ENCODE data around the gene ZBED3.
A peak's percentile ranks its signal among the peaks of the same experiment; 100 is the strongest.
"Not testable (repeated sequence)": the region's sequence is repeated elsewhere in the genome, so short reads cannot be mapped to it uniquely, and the experiment has no call there.

Gene ZBED3

GRCh38 chr5:77104813-77105212 is 17.7 kb upstream of the ZBED3 start:
- no peak overlapping the region for H3K9ac ChIP-seq (ENCODE audit: low read depth, low read length)
- H3K27ac ChIP-seq (ENCODE audit: low read depth, low read length): no peak overlapping the region
- no peaks in the 10 kb centered on the region for H3K9me3 ChIP-seq (ENCODE audit: control insufficient read depth, insufficient read depth, low read length)
- H3K4me1 ChIP-seq (ENCODE audit: control insufficient read depth, insufficient read depth, low read length): no peaks in the 10 kb centered on the region
- no peaks in the 10 kb centered on the region for H3K27me3 ChIP-seq (ENCODE audit: control insufficient read depth, insufficient read depth, low read length)
- no peak overlapping the region for H3K4me3 ChIP-seq (ENCODE audit: low read depth, low read length)
- peaks cover 10% of the 10 kb centered on the region; the same call in 1 of the 2 replicates for H3K36me3 ChIP-seq (ENCODE audit: control insufficient read depth, insufficient read depth, low read length)

- Histone ChIP-seq H3K9me3 (ENCODE audit: control insufficient read depth, insufficient read depth, low read length) (no peaks in the 10 kb centered on the region), H3K4me3 (ENCODE audit: low read depth, low read length) (no peak overlapping the region), H3K27me3 (ENCODE audit: control insufficient read depth, insufficient read depth, low read length) (no peaks in the 10 kb centered on the region), H3K36me3 (ENCODE audit: control insufficient read depth, insufficient read depth, low read length) (peaks cover 10% of the 10 kb centered on the region; the same call in 1 of the 2 replicates), H3K27ac (ENCODE audit: low read depth, low read length) (no peak overlapping the region), H3K4me1 (ENCODE audit: control insufficient read depth, insufficient read depth, low read length) (no peaks in the 10 kb centered on the region), H3K9ac (ENCODE audit: low read depth, low read length) (no peak overlapping the region)
These were observed 16.4 kb upstream of the ZBED3 start for GRCh38 chr5:77103457-77103856.

- Histone ChIP-seq H3K27ac (ENCODE audit: low read depth, low read length) (no peak overlapping the region), H3K4me1 (ENCODE audit: control insufficient read depth, insufficient read depth, low read length) (no peaks in the 10 kb centered on the region), H3K27me3 (ENCODE audit: control insufficient read depth, insufficient read depth, low read length) (no peaks in the 10 kb centered on the region), H3K9me3 (ENCODE audit: control insufficient read depth, insufficient read depth, low read length) (no peaks in the 10 kb centered on the region), H3K9ac (ENCODE audit: low read depth, low read length) (no peak overlapping the region), H3K36me3 (ENCODE audit: control insufficient read depth, insufficient read depth, low read length) (peaks cover 10% of the 10 kb centered on the region; the same call in 1 of the 2 replicates), H3K4me3 (ENCODE audit: low read depth, low read length) (no peak overlapping the region)
These were observed 15.5 kb upstream of the ZBED3 start for GRCh38 chr5:77102549-77102948.

- Histone ChIP-seq H3K9me3 (ENCODE audit: control insufficient read depth, insufficient read depth, low read length) (no peaks in the 10 kb centered on the region), H3K9ac (ENCODE audit: low read depth, low read length) (no peak overlapping the region), H3K27ac (ENCODE audit: low read depth, low read length) (no peak overlapping the region), H3K36me3 (ENCODE audit: control insufficient read depth, insufficient read depth, low read length) (peaks cover 10% of the 10 kb centered on the region; the same call in 1 of the 2 replicates), H3K4me1 (ENCODE audit: control insufficient read depth, insufficient read depth, low read length) (no peaks in the 10 kb centered on the region), H3K27me3 (ENCODE audit: control insufficient read depth, insufficient read depth, low read length) (no peaks in the 10 kb centered on the region), H3K4me3 (ENCODE audit: low read depth, low read length) (no peak overlapping the region)
These were observed 14.2 kb upstream of the ZBED3 start for GRCh38 chr5:77101298-77101697.

- Histone ChIP-seq H3K36me3 (ENCODE audit: control insufficient read depth, insufficient read depth, low read length) (peaks cover 3% of the 10 kb centered on the region), H3K27me3 (ENCODE audit: control insufficient read depth, insufficient read depth, low read length) (no peaks in the 10 kb centered on the region), H3K27ac (ENCODE audit: low read depth, low read length) (no peak overlapping the region), H3K9ac (ENCODE audit: low read depth, low read length) (no peak overlapping the region), H3K4me3 (ENCODE audit: low read depth, low read length) (no peak overlapping the region), H3K4me1 (ENCODE audit: control insufficient read depth, insufficient read depth, low read length) (no peaks in the 10 kb centered on the region), H3K9me3 (ENCODE audit: control insufficient read depth, insufficient read depth, low read length) (no peaks in the 10 kb centered on the region)
These were observed 8.1 kb upstream of the ZBED3 start for GRCh38 chr5:77095189-77095588.

GRCh38 chr5:77087484-77088261 is 588 bp upstream of the ZBED3 start:
- H3K9ac ChIP-seq (ENCODE audit: low read depth, low read length): peak overlapping the region; percentile 98
- no peaks in the 10 kb centered on the region for H3K27me3 ChIP-seq (ENCODE audit: control insufficient read depth, insufficient read depth, low read length)
- H3K4me1 ChIP-seq (ENCODE audit: control insufficient read depth, insufficient read depth, low read length): peaks cover 17% of the 10 kb centered on the region
- peak overlapping the region; percentile 93 for H3K27ac ChIP-seq (ENCODE audit: low read depth, low read length)
- no peaks in the 10 kb centered on the region for H3K9me3 ChIP-seq (ENCODE audit: control insufficient read depth, insufficient read depth, low read length)
- H3K36me3 ChIP-seq (ENCODE audit: control insufficient read depth, insufficient read depth, low read length): peaks cover 3% of the 10 kb centered on the region
- peak overlapping the region; percentile 97 for H3K4me3 ChIP-seq (ENCODE audit: low read depth, low read length)

- H3K27ac ChIP-seq (ENCODE audit: low read depth, low read length): peak overlapping the region; percentile 93
- H3K36me3 ChIP-seq (ENCODE audit: control insufficient read depth, insufficient read depth, low read length): no peaks in the 10 kb centered on the region; the same call in 1 of the 2 replicates
- no peaks in the 10 kb centered on the region for H3K9me3 ChIP-seq (ENCODE audit: control insufficient read depth, insufficient read depth, low read length)
- H3K27me3 ChIP-seq (ENCODE audit: control insufficient read depth, insufficient read depth, low read length): no peaks in the 10 kb centered on the region
- H3K4me1 ChIP-seq (ENCODE audit: control insufficient read depth, insufficient read depth, low read length): peaks cover 17% of the 10 kb centered on the region
- peak overlapping the region; percentile 98 for H3K9ac ChIP-seq (ENCODE audit: low read depth, low read length)
- peak overlapping the region; percentile 97 for H3K4me3 ChIP-seq (ENCODE audit: low read depth, low read length)
These were observed 757 bp downstream of the ZBED3 start for GRCh38 chr5:77086368-77086688.

- H3K4me1 ChIP-seq (ENCODE audit: control insufficient read depth, insufficient read depth, low read length): peaks cover 23% of the 10 kb centered on the region
- H3K9me3 ChIP-seq (ENCODE audit: control insufficient read depth, insufficient read depth, low read length): no peaks in the 10 kb centered on the region
- H3K27me3 ChIP-seq (ENCODE audit: control insufficient read depth, insufficient read depth, low read length): no peaks in the 10 kb centered on the region
- no peak overlapping the region for H3K27ac ChIP-seq (ENCODE audit: low read depth, low read length)
- H3K9ac ChIP-seq (ENCODE audit: low read depth, low read length): no peak overlapping the region
- no peaks in the 10 kb centered on the region; the same call in 1 of the 2 replicates for H3K36me3 ChIP-seq (ENCODE audit: control insufficient read depth, insufficient read depth, low read length)
- H3K4me3 ChIP-seq (ENCODE audit: low read depth, low read length): no peak overlapping the region
These were observed 4.0 kb downstream of the ZBED3 start for GRCh38 chr5:77083088-77083487.

GRCh38 chr5:77082280-77082679 is 4.8 kb downstream of the ZBED3 start:
- H3K4me3 ChIP-seq (ENCODE audit: low read depth, low read length): no peak overlapping the region
- H3K9me3 ChIP-seq (ENCODE audit: control insufficient read depth, insufficient read depth, low read length): no peaks in the 10 kb centered on the region
- H3K27me3 ChIP-seq (ENCODE audit: control insufficient read depth, insufficient read depth, low read length): no peaks in the 10 kb centered on the region

GRCh38 chr5:77080905-77081304 is 6.2 kb downstream of the ZBED3 start:
- H3K27ac ChIP-seq (ENCODE audit: low read depth, low read length): no peak overlapping the region
- H3K27me3 ChIP-seq (ENCODE audit: control insufficient read depth, insufficient read depth, low read length): no peaks in the 10 kb centered on the region
- H3K9me3 ChIP-seq (ENCODE audit: control insufficient read depth, insufficient read depth, low read length): no peaks in the 10 kb centered on the region
- no peaks in the 10 kb centered on the region; the same call in 1 of the 2 replicates for H3K36me3 ChIP-seq (ENCODE audit: control insufficient read depth, insufficient read depth, low read length)
- H3K9ac ChIP-seq (ENCODE audit: low read depth, low read length): no peak overlapping the region
- peaks cover 15% of the 10 kb centered on the region for H3K4me1 ChIP-seq (ENCODE audit: control insufficient read depth, insufficient read depth, low read length)
- no peak overlapping the region for H3K4me3 ChIP-seq (ENCODE audit: low read depth, low read length)

More at GRCh38 chr5:77082280-77082679, 4.8 kb downstream of the ZBED3 start:
- H3K4me1 ChIP-seq (ENCODE audit: control insufficient read depth, insufficient read depth, low read length): peaks cover 19% of the 10 kb centered on the region
- no peaks in the 10 kb centered on the region; the same call in 1 of the 2 replicates for H3K36me3 ChIP-seq (ENCODE audit: control insufficient read depth, insufficient read depth, low read length)
- no peak overlapping the region for H3K27ac ChIP-seq (ENCODE audit: low read depth, low read length)
- no peak overlapping the region for H3K9ac ChIP-seq (ENCODE audit: low read depth, low read length)

- not testable (repeated sequence) for H3K27me3 ChIP-seq (ENCODE audit: control insufficient read depth, insufficient read depth, low read length); H3K9ac ChIP-seq (ENCODE audit: low read depth, low read length); H3K27ac ChIP-seq (ENCODE audit: low read depth, low read length); H3K4me3 ChIP-seq (ENCODE audit: low read depth, low read length); H3K9me3 ChIP-seq (ENCODE audit: control insufficient read depth, insufficient read depth, low read length); H3K36me3 ChIP-seq (ENCODE audit: control insufficient read depth, insufficient read depth, low read length)
- H3K4me1 ChIP-seq (ENCODE audit: control insufficient read depth, insufficient read depth, low read length): peaks cover 11% of the 10 kb centered on the region
These were observed 6.6 kb downstream of the ZBED3 start for GRCh38 chr5:77080479-77080878.

Measured in HUES48 (cell line).